PC-9 (cell line): ENCODE results near the gene CLASP1. TPM values are rescaled to one million over a fixed set of nuclear protein-coding genes. Genes with fewer than 3 reads are reported as not detected.

ENCODE experiments used
- BruUV-seq: library from RNA; stranded (reverse); fragments of 400-500 nt; replicated peaks from 2 replicates; lab custom pipeline; 2021; lab: Mats Ljungman, UMichigan
- CTCF ChIA-PET: fragments of 300-600 bp; sonication (Branson Sonifier 250); formaldehyde crosslinking; loops from one replicate; lab custom pipeline; 2022; ENCODE audit warnings: antibody characterized with exemption; lab: Charles Lee
- POLR2A ChIA-PET: fragments of 300-600 bp; sonication (Branson Sonifier 250); formaldehyde crosslinking; loops from one replicate; lab custom pipeline; 2022; ENCODE audit warnings: antibody characterized with exemption; ENCODE audit not compliant: unreplicated experiment; lab: Charles Lee
- DNase-seq, 2 experiments: peaks; one replicate each; pipeline versions ENCODE4 v3.0.0 to v3.0.0-alpha.2; 2015 to 2022; ENCODE audit warnings: mixed read lengths in 1 of 2
- H2AFZ ChIP-seq: fragments of 200-600 bp; sonication (generic); 2 replicates; pipeline ENCODE4 v1.8.1; 2017; ENCODE audit warnings: antibody characterized with exemption
- H3F3A ChIP-seq: fragments of 200-600 bp; sonication (generic); 2 replicates; pipeline ENCODE4 v1.8.1; 2017; ENCODE audit warnings: antibody characterized with exemption, mild to moderate bottlenecking, low read depth; ENCODE audit not compliant: insufficient read depth
- H3K27ac ChIP-seq: fragments of 200-600 bp; sonication (generic); 2 replicates; pipeline ENCODE4 v1.6.1; 2016; ENCODE audit warnings: mixed run types
- H3K27me3 ChIP-seq: fragments of 200-600 bp; sonication (generic); 2 replicates; pipeline ENCODE4 v1.6.1; 2016; ENCODE audit warnings: low read depth, mixed run types; ENCODE audit not compliant: insufficient read depth
- H3K36me3 ChIP-seq: fragments of 200-600 bp; sonication (generic); 2 replicates; pipeline ENCODE4 v1.6.1; 2016; ENCODE audit warnings: low read depth, mixed run types
- H3K4me1 ChIP-seq: fragments of 200-600 bp; sonication (generic); replicated peaks from 2 replicates; pipeline ENCODE4 v1.6.1; 2016; ENCODE audit warnings: mixed run types; ENCODE audit not compliant: insufficient read depth
- H3K4me2 ChIP-seq: fragments of 200-600 bp; sonication (generic); 2 replicates; pipeline ENCODE4 v1.6.1; 2017; ENCODE audit warnings: mixed run types
- H3K4me3 ChIP-seq: fragments of 200-600 bp; sonication (generic); 2 replicates; pipeline ENCODE4 v1.6.1; 2016; ENCODE audit warnings: mixed run types
- H3K79me2 ChIP-seq: fragments of 200-600 bp; sonication (generic); 2 replicates; pipeline ENCODE4 v1.6.1; 2017; ENCODE audit warnings: low read depth, mixed run types
- H3K9me2 ChIP-seq: fragments of 200-600 bp; sonication (generic); 2 replicates; pipeline ENCODE4 v1.8.1; 2017; ENCODE audit warnings: mild to moderate bottlenecking; ENCODE audit not compliant: insufficient read depth
- H3K9me3 ChIP-seq: fragments of 200-600 bp; sonication (generic); 2 replicates; pipeline ENCODE4 v1.8.1; 2016; ENCODE audit warnings: low read depth; ENCODE audit not compliant: insufficient read depth
- H4K20me1 ChIP-seq: fragments of 200-600 bp; sonication (generic); 2 replicates; pipeline ENCODE4 v1.8.1; 2017; ENCODE audit not compliant: insufficient read depth
- CTCF ChIP-seq: fragments of 200-600 bp; sonication (generic); conservative IDR thresholded peaks from 2 replicates; pipeline ENCODE4 v1.6.1; 2017; ENCODE audit warnings: mixed run types, antibody characterized with exemption, mild to moderate bottlenecking, moderate library complexity
- EZH2 ChIP-seq: fragments of 200-600 bp; sonication (generic); IDR thresholded peaks from 2 replicates; pipeline ENCODE4 v1.8.0; 2017; ENCODE audit warnings: antibody characterized with exemption, low read depth
- intact Hi-C: fragments of 100-400 bp; cut with micrococcal nuclease; formaldehyde crosslinking; loops from one replicate; pipeline ENCODE4 v1.10.0; 2022; ENCODE audit not compliant: unreplicated experiment
- total RNA-seq: library from RNA; stranded (reverse); gene quantifications from 2 replicates; pipeline ENCODE4 v1.2.3, GENCODE V29; 2021

CLASP1 gene
- total RNA-seq, 1 experiment from 2014 or later: 61.8 TPM

- Histone ChIP-seq H3K4me2 (peak overlapping the region; percentile 93), H2AFZ (no peak overlapping the region), H3K9me3 (no peaks in the 10 kb centered on the region), H3K27me3 (no peaks in the 10 kb centered on the region), H3K36me3 (no peaks in the 10 kb centered on the region), H3K9me2 (no peaks in the 10 kb centered on the region), H3K4me3 (peak overlapping the region; percentile 69; the same call in 1 of the 2 replicates), H3K79me2 (peaks cover 92% of the 10 kb centered on the region), H3F3A (peaks cover 8% of the 10 kb centered on the region; the same call in 1 of the 2 replicates), H4K20me1 (peaks cover 17% of the 10 kb centered on the region), H3K4me1 (peaks cover 23% of the 10 kb centered on the region), H3K27ac (peak overlapping the region; percentile 12; the same call in 1 of the 2 replicates)
- intact Hi-C loops: no loop called here
- BruUV-seq: no TSS peak
- DNase-seq: no peak
- ChIA-PET POLR2A (no interaction called here), CTCF (no interaction called here)
- TF ChIP-seq CTCF (no peak), EZH2 (no peak)
These were observed 1.9 kb downstream of the CLASP1 start for GRCh38 chr2:121647396-121647795.

- no peaks in the 10 kb centered on the region for H3K27me3 ChIP-seq
- no peak overlapping the region for H3K4me3 ChIP-seq
- no peak overlapping the region for H2AFZ ChIP-seq
- no peaks in the 10 kb centered on the region for H3K9me2 ChIP-seq
- CTCF ChIA-PET: interaction anchor here (0.5 kb wide), 1 partner anchor 22 kb away, joined by 4 read pairs; no protein-coding TSS in a partner anchor
- no peak overlapping the region for H3K4me2 ChIP-seq
- peaks cover 16% of the 10 kb centered on the region for H3F3A ChIP-seq
- POLR2A ChIA-PET: no interaction called here
- H3K79me2 ChIP-seq: peaks cover 90% of the 10 kb centered on the region
- no peaks in the 10 kb centered on the region for H3K36me3 ChIP-seq
- no peak overlapping the region for H3K27ac ChIP-seq
- peaks cover 22% of the 10 kb centered on the region for H4K20me1 ChIP-seq
- intact Hi-C loops: no loop called here
- TF ChIP-seq CTCF (no peak), EZH2 (no peak)
- no peaks in the 10 kb centered on the region for H3K9me3 ChIP-seq
- no peak for DNase-seq
- no TSS peak for BruUV-seq
- H3K4me1 ChIP-seq: peaks cover 11% of the 10 kb centered on the region
These were observed 4.5 kb downstream of the CLASP1 start for GRCh38 chr2:121644715-121645114.

GRCh38 chr2:121643877-121644276 lies 5.4 kb downstream of the CLASP1 start:
- peaks cover 96% of the 10 kb centered on the region for H3K79me2 ChIP-seq
- intact Hi-C loops: no loop called here
- no peaks in the 10 kb centered on the region for H3K27me3 ChIP-seq
- H3F3A ChIP-seq: peaks cover 13% of the 10 kb centered on the region
- no TSS peak for BruUV-seq
- no peak overlapping the region for H3K4me2 ChIP-seq
- H3K9me3 ChIP-seq: no peaks in the 10 kb centered on the region
- no peak overlapping the region for H3K4me3 ChIP-seq
- peaks cover 22% of the 10 kb centered on the region for H4K20me1 ChIP-seq
- peaks cover 11% of the 10 kb centered on the region for H3K4me1 ChIP-seq
- TF ChIP-seq EZH2 (no peak), CTCF (no peak)
- ChIA-PET CTCF (no interaction called here), POLR2A (no interaction called here)
- H3K9me2 ChIP-seq: no peaks in the 10 kb centered on the region
- H3K36me3 ChIP-seq: no peaks in the 10 kb centered on the region
- H3K27ac ChIP-seq: no peak overlapping the region
- H2AFZ ChIP-seq: no peak overlapping the region
- no peak for DNase-seq
